PC-9 (cell line): ENCODE results near the gene CPA2.

ENCODE experiments used
- CTCF ChIP-seq: fragments of 200-600 bp; sonication (generic); conservative IDR thresholded peaks from 2 replicates; pipeline ENCODE4 v1.6.1; 2017; ENCODE audit warnings: mixed run types, antibody characterized with exemption, mild to moderate bottlenecking, moderate library complexity
- EZH2 ChIP-seq: fragments of 200-600 bp; sonication (generic); IDR thresholded peaks from 2 replicates; pipeline ENCODE4 v1.8.0; 2017; ENCODE audit warnings: antibody characterized with exemption, low read depth

- TF ChIP-seq CTCF (no peak), EZH2 (no peak)
These were observed 21.5 kb downstream of the CPA2 start for GRCh38 chr7:130288168-130288567.
